Panc1 (cell line): ENCODE measurements around the gene NUDT2. TPM values are rescaled to one million over a fixed set of nuclear protein-coding genes. Genes with fewer than 3 reads are reported as not detected.

Experiments
- ATAC-seq: fragments of 200-7000 bp; cut with Tn5 transposase; 2 replicates; pipeline ENCODE4 v1.9.1; 2020; ENCODE audit warnings: mild to moderate bottlenecking, moderate library complexity
- BruUV-seq: library from RNA; stranded (reverse); fragments of 400-500 nt; replicated peaks from 2 replicates; lab custom pipeline; 2021; lab: Mats Ljungman, UMichigan
- CTCF ChIA-PET: fragments of 300-600 bp; sonication (Branson Sonifier 250); formaldehyde crosslinking; loops from one replicate; lab custom pipeline; 2022; ENCODE audit warnings: antibody characterized with exemption; lab: Charles Lee
- POLR2A ChIA-PET: fragments of 300-600 bp; sonication (Branson Sonifier 250); formaldehyde crosslinking; loops from one replicate; lab custom pipeline; 2022; ENCODE audit warnings: antibody characterized with exemption; lab: Charles Lee
- DNase-seq: peaks from one replicate; pipeline ENCODE4 v3.0.0-alpha.2; 2010; ENCODE audit warnings: low read depth, low spot score
- H3K27ac ChIP-seq: 2 replicates; pipeline ENCODE4 v1.5.1; 2011; ENCODE audit warnings: mild to moderate bottlenecking, low read length, inconsistent platforms
- H3K27me3 ChIP-seq: fragments of 200-500 bp; sonication (Bioruptor generic); 2 replicates; pipeline ENCODE4 v1.6.0; 2014; ENCODE audit warnings: low read length, inconsistent platforms; ENCODE audit not compliant: control insufficient read depth, insufficient read depth
- H3K36me3 ChIP-seq: fragments of 200-500 bp; sonication (Bioruptor generic); 2 replicates; pipeline ENCODE4 v1.5.1; 2014; ENCODE audit warnings: inconsistent platforms, mild to moderate bottlenecking, low read length, moderate library complexity; ENCODE audit not compliant: control insufficient read depth, insufficient read depth
- H3K4me1 ChIP-seq: 2 replicates; pipeline ENCODE4 v1.5.1; 2011; ENCODE audit warnings: inconsistent platforms, mild to moderate bottlenecking, low read length, moderate library complexity; ENCODE audit not compliant: control insufficient read depth, insufficient read depth
- H3K4me3 ChIP-seq, 2 experiments: 2 replicates each; pipeline ENCODE4 v1.5.1; 2011 to 2012; ENCODE audit warnings: low read depth in 2 of 2, low read length in 2 of 2, mild to moderate bottlenecking in 2 of 2, inconsistent platforms in 1 of 2, moderate library complexity in 1 of 2
- H3K9me3 ChIP-seq: fragments of 200-500 bp; sonication (Bioruptor generic); 2 replicates; pipeline ENCODE4 v1.5.1; 2014; ENCODE audit warnings: low read depth, mild to moderate bottlenecking, inconsistent platforms, low read length, moderate library complexity; ENCODE audit not compliant: control insufficient read depth, insufficient read depth
- POLR2AphosphoS5 ChIP-seq: IDR thresholded peaks from 2 replicates; pipeline ENCODE4 v1.6.1; 2012; ENCODE audit warnings: mild to moderate bottlenecking, low read depth, low read length, moderate library complexity
- SIN3A ChIP-seq: IDR thresholded peaks from 2 replicates; pipeline ENCODE4 v1.6.1; 2012; ENCODE audit warnings: low read depth, mild to moderate bottlenecking, low read length, moderate library complexity, borderline replicate concordance; ENCODE audit not compliant: insufficient read depth
- TCF7L2 ChIP-seq: IDR thresholded peaks from 2 replicates; pipeline ENCODE4 v1.6.1; 2011; ENCODE audit warnings: mild to moderate bottlenecking, low read depth, low read length, inconsistent platforms
- in situ Hi-C: cut with HindIII; loops from 2 replicates; pipeline ENCODE4 v1.10.0; 2016; ENCODE audit warnings: low sequenced_read_pairs, low pct_unique_long_range_greater_than_20kb
- intact Hi-C: fragments of 100-400 bp; cut with micrococcal nuclease; formaldehyde crosslinking; loops from one replicate; pipeline ENCODE4 v1.10.0; 2022; ENCODE audit not compliant: unreplicated experiment
- total RNA-seq: library from RNA; stranded (reverse); gene quantifications from one replicate; pipeline ENCODE4 v1.2.1, GENCODE V29; 2021; ENCODE audit not compliant: unreplicated experiment
- TF ChIP-seq, protein P1 (sequence below): fragments of 450-650 bp; IDR thresholded peaks from 2 replicates; pipeline ENCODE4 v1.5.1; 2017; ENCODE audit warnings: mild to moderate bottlenecking
- TF ChIP-seq, protein P2 (sequence below), 2 experiments: IDR thresholded peaks; 2 replicates each; pipeline ENCODE4 v1.6.1; 2011 to 2012; ENCODE audit warnings: low read depth in 2 of 2, control low read depth in 1 of 2, low read length in 1 of 2, mild to moderate bottlenecking in 1 of 2, moderate library complexity in 1 of 2; ENCODE audit not compliant: insufficient read depth in 1 of 2

The NUDT2 gene
- total RNA-seq, 1 experiment from 2014 or later, result 36.2 TPM

DNA sequence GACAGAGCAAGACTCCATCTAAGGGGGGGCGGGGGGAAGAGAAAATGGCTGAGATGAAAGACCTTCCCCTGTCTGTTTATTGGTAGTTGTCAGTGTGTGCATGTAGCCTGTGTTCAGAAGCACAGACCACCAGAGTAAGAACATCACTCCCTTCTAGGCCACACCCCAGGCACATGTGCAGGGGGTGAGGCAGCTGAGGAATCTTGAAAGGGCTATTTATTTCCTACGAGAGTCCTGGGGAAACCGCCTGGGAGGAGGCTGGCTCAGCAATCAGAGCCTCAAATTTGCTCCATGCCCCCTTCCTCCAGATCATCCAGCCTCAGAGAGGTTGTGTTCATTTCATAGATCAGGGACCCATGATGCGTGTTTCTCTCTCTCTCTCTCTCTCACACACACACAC, 40.3 kb downstream of the NUDT2 start:
- in situ Hi-C loops (no loop called here), intact Hi-C loops (no loop called here)
- CTCF ChIA-PET, result interaction anchor here (0.6 kb wide), 1 partner anchor 267 kb away, joined by 4 read pairs; no protein-coding TSS in a partner anchor
- Histone ChIP-seq H3K4me1 (no peaks in the 10 kb centered on the region), H3K27me3 (no peaks in the 10 kb centered on the region), H3K4me3 (no peak overlapping the region), H3K27ac (no peak overlapping the region), H3K36me3 (no peaks in the 10 kb centered on the region), H3K9me3 (no peaks in the 10 kb centered on the region)
- no peak for ATAC-seq
- POLR2A ChIA-PET, result no interaction called here
- no peak for DNase-seq
- no TSS peak for BruUV-seq
- no peak for TF ChIP-seq TCF7L2

DNA sequence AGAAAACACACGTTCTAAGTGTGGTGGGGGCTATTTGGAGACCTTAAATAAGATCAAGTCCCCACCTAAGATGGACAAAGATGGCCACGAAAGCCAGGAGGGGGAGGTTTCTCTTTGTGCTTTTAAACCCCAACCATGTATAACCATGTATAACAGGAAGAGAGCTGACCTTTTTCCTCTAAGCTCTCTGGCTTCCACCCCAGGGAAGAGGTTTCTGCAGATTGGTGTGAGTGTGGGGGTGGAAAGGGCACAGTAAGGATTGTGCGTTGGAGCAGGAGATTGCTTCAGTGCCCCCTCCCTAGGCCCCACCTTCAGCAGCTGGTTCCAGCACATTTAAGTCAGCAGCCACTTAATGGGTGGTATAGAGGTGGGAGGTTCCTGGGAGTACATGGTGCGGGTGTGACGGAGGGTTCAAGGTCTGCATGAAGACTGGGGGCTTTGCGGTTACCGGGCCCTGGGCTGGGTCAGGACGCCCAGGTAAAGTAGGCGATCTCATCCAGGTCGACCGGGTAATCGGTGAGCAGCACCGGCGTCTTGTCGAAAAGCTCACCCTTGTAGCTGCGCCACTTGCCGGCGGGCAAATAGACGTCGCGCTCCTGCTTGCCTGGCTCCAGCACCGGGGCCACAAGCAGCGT, 41.1 kb downstream of the NUDT2 start:
- intact Hi-C loops, result no loop called here
- no peaks in the 10 kb centered on the region for H3K9me3 ChIP-seq
- no peaks in the 10 kb centered on the region for H3K36me3 ChIP-seq
- ATAC-seq (no peak), DNase-seq (no peak)
- ChIA-PET POLR2A (interaction anchor here (0.6 kb wide), 1 partner anchor 71 kb away, joined by 4 read pairs; no protein-coding TSS in a partner anchor), CTCF (no interaction called here)
- no peaks in the 10 kb centered on the region for H3K27me3 ChIP-seq
- in situ Hi-C loops, result no loop called here
- H3K4me1 ChIP-seq, result peaks cover 4% of the 10 kb centered on the region
- BruUV-seq, result no TSS peak
- no peak overlapping the region for H3K27ac ChIP-seq
- no peak overlapping the region for H3K4me3 ChIP-seq
- TF ChIP-seq, protein P1, sequence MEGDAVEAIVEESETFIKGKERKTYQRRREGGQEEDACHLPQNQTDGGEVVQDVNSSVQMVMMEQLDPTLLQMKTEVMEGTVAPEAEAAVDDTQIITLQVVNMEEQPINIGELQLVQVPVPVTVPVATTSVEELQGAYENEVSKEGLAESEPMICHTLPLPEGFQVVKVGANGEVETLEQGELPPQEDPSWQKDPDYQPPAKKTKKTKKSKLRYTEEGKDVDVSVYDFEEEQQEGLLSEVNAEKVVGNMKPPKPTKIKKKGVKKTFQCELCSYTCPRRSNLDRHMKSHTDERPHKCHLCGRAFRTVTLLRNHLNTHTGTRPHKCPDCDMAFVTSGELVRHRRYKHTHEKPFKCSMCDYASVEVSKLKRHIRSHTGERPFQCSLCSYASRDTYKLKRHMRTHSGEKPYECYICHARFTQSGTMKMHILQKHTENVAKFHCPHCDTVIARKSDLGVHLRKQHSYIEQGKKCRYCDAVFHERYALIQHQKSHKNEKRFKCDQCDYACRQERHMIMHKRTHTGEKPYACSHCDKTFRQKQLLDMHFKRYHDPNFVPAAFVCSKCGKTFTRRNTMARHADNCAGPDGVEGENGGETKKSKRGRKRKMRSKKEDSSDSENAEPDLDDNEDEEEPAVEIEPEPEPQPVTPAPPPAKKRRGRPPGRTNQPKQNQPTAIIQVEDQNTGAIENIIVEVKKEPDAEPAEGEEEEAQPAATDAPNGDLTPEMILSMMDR, result no peak
- no peak for TF ChIP-seq TCF7L2
- no peak for TF ChIP-seq POLR2AphosphoS5
- TF ChIP-seq, protein P2, sequence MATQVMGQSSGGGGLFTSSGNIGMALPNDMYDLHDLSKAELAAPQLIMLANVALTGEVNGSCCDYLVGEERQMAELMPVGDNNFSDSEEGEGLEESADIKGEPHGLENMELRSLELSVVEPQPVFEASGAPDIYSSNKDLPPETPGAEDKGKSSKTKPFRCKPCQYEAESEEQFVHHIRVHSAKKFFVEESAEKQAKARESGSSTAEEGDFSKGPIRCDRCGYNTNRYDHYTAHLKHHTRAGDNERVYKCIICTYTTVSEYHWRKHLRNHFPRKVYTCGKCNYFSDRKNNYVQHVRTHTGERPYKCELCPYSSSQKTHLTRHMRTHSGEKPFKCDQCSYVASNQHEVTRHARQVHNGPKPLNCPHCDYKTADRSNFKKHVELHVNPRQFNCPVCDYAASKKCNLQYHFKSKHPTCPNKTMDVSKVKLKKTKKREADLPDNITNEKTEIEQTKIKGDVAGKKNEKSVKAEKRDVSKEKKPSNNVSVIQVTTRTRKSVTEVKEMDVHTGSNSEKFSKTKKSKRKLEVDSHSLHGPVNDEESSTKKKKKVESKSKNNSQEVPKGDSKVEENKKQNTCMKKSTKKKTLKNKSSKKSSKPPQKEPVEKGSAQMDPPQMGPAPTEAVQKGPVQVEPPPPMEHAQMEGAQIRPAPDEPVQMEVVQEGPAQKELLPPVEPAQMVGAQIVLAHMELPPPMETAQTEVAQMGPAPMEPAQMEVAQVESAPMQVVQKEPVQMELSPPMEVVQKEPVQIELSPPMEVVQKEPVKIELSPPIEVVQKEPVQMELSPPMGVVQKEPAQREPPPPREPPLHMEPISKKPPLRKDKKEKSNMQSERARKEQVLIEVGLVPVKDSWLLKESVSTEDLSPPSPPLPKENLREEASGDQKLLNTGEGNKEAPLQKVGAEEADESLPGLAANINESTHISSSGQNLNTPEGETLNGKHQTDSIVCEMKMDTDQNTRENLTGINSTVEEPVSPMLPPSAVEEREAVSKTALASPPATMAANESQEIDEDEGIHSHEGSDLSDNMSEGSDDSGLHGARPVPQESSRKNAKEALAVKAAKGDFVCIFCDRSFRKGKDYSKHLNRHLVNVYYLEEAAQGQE (IDR thresholded peaks at IDR 0.05; ENCODE audit: insufficient read depth in 1 of 2, low read depth in 2 of 2, low read length in 1 of 2), result no peak
- TF ChIP-seq SIN3A, result no peak
